K562 (cell line): ENCODE results near the gene TAF12. TPM values are rescaled to one million over a fixed set of nuclear protein-coding genes. Genes with fewer than 3 reads are reported as not detected.

Source experiments
- E2F1 ChIP-seq: sonication (generic); formaldehyde crosslinking; IDR thresholded peaks from 2 replicates; pipeline ENCODE4 v1.8.1; 2023; ENCODE audit warnings: mild to moderate bottlenecking, missing genetic modification reagents, moderate library complexity
- EGR1 ChIP-seq: fragments of 450-650 bp; conservative IDR thresholded peaks from 2 replicates; pipeline ENCODE4 v1.6.1; 2017; ENCODE audit warnings: mild to moderate bottlenecking
- ERF ChIP-seq: fragments of 450-650 bp; formaldehyde crosslinking; IDR thresholded peaks from 2 replicates; pipeline ENCODE4 v1.4.0; 2020; ENCODE audit warnings: mild to moderate bottlenecking, mixed read lengths
- HDAC1 ChIP-seq, 2 experiments: fragments of 450-650 bp; IDR thresholded peaks; 2 replicates each; pipeline ENCODE4 v1.6.1; 2016 to 2017; ENCODE audit warnings: inconsistent platforms in 1 of 2, mild to moderate bottlenecking in 1 of 2, moderate library complexity in 1 of 2
- KDM5B ChIP-seq: fragments of 200-600 bp; sonication (generic); IDR thresholded peaks from 2 replicates; pipeline ENCODE4 v1.6.1; 2012; ENCODE audit warnings: low read depth, mild to moderate bottlenecking, moderate library complexity, low read length, control low read depth, inconsistent platforms; ENCODE audit not compliant: insufficient replicate concordance
- POLR2AphosphoS2 ChIP-seq: IDR thresholded peaks from 2 replicates; pipeline ENCODE4 v1.6.1; 2012; ENCODE audit warnings: low read length, improper control_type of control experiment
- POLR2AphosphoS5 ChIP-seq: IDR thresholded peaks from 2 replicates; pipeline ENCODE4 v1.6.1; 2011; ENCODE audit warnings: mild to moderate bottlenecking, low read depth, low read length, moderate library complexity; ENCODE audit not compliant: control insufficient read depth, insufficient read depth
- POLR2B ChIP-seq: fragments of 450-650 bp; IDR thresholded peaks from 2 replicates; pipeline ENCODE4 v1.6.1; 2018; ENCODE audit warnings: low read depth; ENCODE audit not compliant: partially characterized antibody
- POLR2H ChIP-seq: IDR thresholded peaks from 2 replicates; pipeline ENCODE4 v1.6.1; 2016; ENCODE audit warnings: missing genetic modification characterization, low read depth, mild to moderate bottlenecking, control low read depth, missing compliant biosample characterization, moderate library complexity
- RBFOX2 ChIP-seq: fragments of 200-400 bp; formaldehyde crosslinking; IDR thresholded peaks from 2 replicates; pipeline ENCODE4 v1.6.1; 2017; ENCODE audit warnings: low read depth, mild to moderate bottlenecking, low read length, moderate library complexity
- SIN3A ChIP-seq, 2 experiments: fragments of 150-350 bp in 1 of 2; IDR thresholded peaks; 2 replicates each; pipeline ENCODE4 v1.6.1; 2011 to 2016; ENCODE audit warnings: borderline replicate concordance in 2 of 2, low read depth in 2 of 2, low read length in 2 of 2, mild to moderate bottlenecking in 2 of 2, moderate library complexity in 2 of 2; ENCODE audit not compliant: control insufficient read depth in 1 of 2
- SUPT5H ChIP-seq: fragments of 450-650 bp; IDR thresholded peaks from 2 replicates; pipeline ENCODE4 v1.6.1; 2016
- TAF1 ChIP-seq: IDR thresholded peaks from 2 replicates; pipeline ENCODE4 v1.6.1; 2011; ENCODE audit warnings: mild to moderate bottlenecking, low read length, moderate library complexity; ENCODE audit not compliant: insufficient read depth, control insufficient read depth, severe bottlenecking; ENCODE audit errors: extremely low read depth
- polyA plus RNA-seq, 8 experiments: library from polyadenylated mRNA; depleted of rRNA in 4 of 8; stranded (reverse) in 5 of 8; unstranded in 3 of 8; fragments of >200 nt; fragmentation: Nextera tagmentation in 2 of 8; fragmentation: Illumina TruSeq in 1 of 8; extraction: Ambion mirVana in 2 of 8; extraction: Trizol in 1 of 8; gene quantifications; 2 replicates each; pipeline versions ENCODE4 v1.2.1 to v1.2.3, GENCODE V29; 2011 to 2014; ENCODE audit warnings: inconsistent platforms in 1 of 8, missing spikeins in 1 of 8
- total RNA-seq, 7 experiments: library from RNA; depleted of rRNA in 6 of 7; stranded (reverse); fragments of >200 nt in 6 of 7; fragmentation: Illumina TruSeq in 2 of 7; extraction: Trizol in 2 of 7; gene quantifications; 2 replicates each; pipeline versions ENCODE4 v1.2.1 to v1.2.3, GENCODE V29; 2011 to 2021; ENCODE audit warnings: low replicate concordance in 1 of 7

The TAF12 gene
- total and polyA plus RNA-seq, 9 of the 15 experiments (the other 6 are each of a cell fraction or from before 2014, with no cell fraction given): 31.6 to 89.0 (median 50.5) TPM

GRCh38 chr1:28577738-28578536, 64.9 kb downstream of the TAF12 start (continued):
- TF ChIP-seq POLR2B (peak; percentile 33), KDM5B (peak; percentile 9), E2F1 (CRISPR knock-in tag) (0 out of 2 replicates have a peak, but pooled peaks have one; percentile 26), SUPT5H (peak; percentile 77), ERF (CRISPR knock-in tag) (no peak), SIN3A (IDR thresholded peaks at IDR 0.05; ENCODE audit: borderline replicate concordance in 2 of 2, control insufficient read depth in 1 of 2, low read depth in 2 of 2, low read length in 2 of 2) (0 out of 4 replicates have a peak, but pooled peaks of 1 of the 2 experiments have one; percentile 26), TAF1 (no peak), POLR2AphosphoS2 (peak; percentile 96), HDAC1 (IDR thresholded peaks at IDR 0.05) (0 out of 4 replicates have a peak, but pooled peaks of 1 of the 2 experiments have one; percentile 46), RBFOX2 (0 out of 2 replicates have a peak, but pooled peaks have one; percentile 3), POLR2H (tag) (peak; percentile 55; the same call in 1 of the 2 replicates), EGR1 (no peak), POLR2AphosphoS5 (peak; percentile 90; the same call in 1 of the 2 replicates)
